Measurements from ENCODE around the gene PIAS2. TPM values are rescaled to one million over a fixed set of nuclear protein-coding genes. Genes with fewer than 3 reads are reported as not detected.

Gene PIAS2
- total RNA-seq, 1 donor from 2014 or later: 42.2 TPM

DNA sequence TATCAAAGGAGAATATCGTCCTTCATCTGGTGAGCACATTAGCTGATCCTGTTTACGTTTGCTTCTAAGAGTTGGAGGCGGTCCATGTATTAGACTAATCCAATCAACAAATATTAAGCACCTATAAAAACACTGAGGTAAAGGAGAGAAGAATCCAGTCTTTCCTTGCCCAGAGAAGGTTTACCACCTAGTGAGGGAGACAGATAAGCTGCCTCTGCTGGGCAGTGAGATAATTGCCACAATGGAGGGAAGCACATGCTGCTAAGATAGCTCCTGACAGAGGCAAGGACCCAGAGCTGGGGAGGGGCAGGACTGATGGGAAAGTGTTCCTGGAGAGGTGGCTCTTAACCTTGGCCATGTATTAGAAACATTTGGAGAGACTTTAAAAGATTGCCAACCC is 123.7 kb downstream of the PIAS2 start:
- Mint-ChIP-seq H3K27ac (ENCODE audit: unreplicated experiment) (no peak overlapping the region), H3K27me3 (ENCODE audit: low read depth) (no peaks in the 10 kb centered on the region), H3K9me3 (peaks cover 7% of the 10 kb centered on the region), H3K4me1 (no peaks in the 10 kb centered on the region), H3K4me3 (no peak overlapping the region), H3K36me3 (ENCODE audit: low read depth) (peaks cover 6% of the 10 kb centered on the region)
- TF ChIP-seq, protein P1, sequence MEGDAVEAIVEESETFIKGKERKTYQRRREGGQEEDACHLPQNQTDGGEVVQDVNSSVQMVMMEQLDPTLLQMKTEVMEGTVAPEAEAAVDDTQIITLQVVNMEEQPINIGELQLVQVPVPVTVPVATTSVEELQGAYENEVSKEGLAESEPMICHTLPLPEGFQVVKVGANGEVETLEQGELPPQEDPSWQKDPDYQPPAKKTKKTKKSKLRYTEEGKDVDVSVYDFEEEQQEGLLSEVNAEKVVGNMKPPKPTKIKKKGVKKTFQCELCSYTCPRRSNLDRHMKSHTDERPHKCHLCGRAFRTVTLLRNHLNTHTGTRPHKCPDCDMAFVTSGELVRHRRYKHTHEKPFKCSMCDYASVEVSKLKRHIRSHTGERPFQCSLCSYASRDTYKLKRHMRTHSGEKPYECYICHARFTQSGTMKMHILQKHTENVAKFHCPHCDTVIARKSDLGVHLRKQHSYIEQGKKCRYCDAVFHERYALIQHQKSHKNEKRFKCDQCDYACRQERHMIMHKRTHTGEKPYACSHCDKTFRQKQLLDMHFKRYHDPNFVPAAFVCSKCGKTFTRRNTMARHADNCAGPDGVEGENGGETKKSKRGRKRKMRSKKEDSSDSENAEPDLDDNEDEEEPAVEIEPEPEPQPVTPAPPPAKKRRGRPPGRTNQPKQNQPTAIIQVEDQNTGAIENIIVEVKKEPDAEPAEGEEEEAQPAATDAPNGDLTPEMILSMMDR (conservative IDR thresholded peaks at IDR 0.05): no peak
- no peak for DNase-seq (ENCODE audit: low read depth, low spot score)

DNA sequence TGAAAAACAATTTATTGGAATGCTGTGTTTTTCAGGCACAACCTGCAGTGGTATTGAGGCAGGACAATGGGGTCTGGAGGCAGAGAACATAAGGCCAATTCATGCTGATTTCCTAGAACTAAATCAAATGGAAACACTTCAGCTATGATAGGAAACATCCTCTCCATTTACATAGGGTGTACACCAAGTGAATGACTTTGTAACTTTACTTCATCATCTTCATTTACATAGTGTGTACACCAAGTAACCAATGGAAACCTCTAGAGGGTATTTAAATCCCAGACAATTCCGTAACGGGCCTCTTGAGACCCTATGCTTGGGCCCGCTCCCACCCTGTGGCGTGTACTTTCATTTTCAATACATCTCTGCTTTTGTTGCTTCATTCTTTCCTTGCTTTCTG is 128.2 kb downstream of the PIAS2 start:
- TF ChIP-seq, protein P1 (conservative IDR thresholded peaks at IDR 0.05): no peak
- H3K27ac Mint-ChIP-seq (ENCODE audit: unreplicated experiment): no peak overlapping the region
- no peak for DNase-seq (ENCODE audit: low read depth, low spot score)
- H3K9me3 Mint-ChIP-seq: peaks cover 17% of the 10 kb centered on the region
- peaks cover 11% of the 10 kb centered on the region for H3K36me3 Mint-ChIP-seq (ENCODE audit: low read depth)
- no peak overlapping the region for H3K4me3 Mint-ChIP-seq
- H3K27me3 Mint-ChIP-seq (ENCODE audit: low read depth): no peaks in the 10 kb centered on the region
- H3K4me1 Mint-ChIP-seq: no peaks in the 10 kb centered on the region

DNA sequence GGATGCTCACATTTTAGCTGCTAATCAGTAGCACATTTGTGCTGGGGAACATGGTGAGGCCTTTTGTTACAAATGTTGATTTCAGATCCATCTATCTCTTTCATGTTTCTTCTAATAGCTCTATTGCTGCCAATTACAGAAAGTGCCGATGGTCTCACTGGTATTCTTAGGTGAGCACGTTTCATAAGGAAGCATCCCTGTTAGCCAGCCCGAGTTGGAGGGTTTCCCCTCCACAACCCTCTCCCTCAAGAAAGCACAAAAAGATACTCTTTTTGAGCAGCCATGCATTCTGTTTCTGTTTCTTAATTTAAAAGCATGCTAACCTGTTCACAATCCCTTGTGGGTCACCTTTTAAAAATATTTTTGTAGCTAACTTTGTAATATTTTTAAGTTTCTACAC is 129.6 kb downstream of the PIAS2 start:
- H3K27ac Mint-ChIP-seq (ENCODE audit: unreplicated experiment): no peak overlapping the region
- no peaks in the 10 kb centered on the region for H3K4me1 Mint-ChIP-seq
- peaks cover 18% of the 10 kb centered on the region for H3K9me3 Mint-ChIP-seq
- H3K36me3 Mint-ChIP-seq (ENCODE audit: low read depth): peaks cover 11% of the 10 kb centered on the region
- no peak for DNase-seq (ENCODE audit: low read depth, low spot score)
- no peak overlapping the region for H3K4me3 Mint-ChIP-seq
- TF ChIP-seq, protein P1 (conservative IDR thresholded peaks at IDR 0.05): no peak
- H3K27me3 Mint-ChIP-seq (ENCODE audit: low read depth): no peaks in the 10 kb centered on the region

DNA sequence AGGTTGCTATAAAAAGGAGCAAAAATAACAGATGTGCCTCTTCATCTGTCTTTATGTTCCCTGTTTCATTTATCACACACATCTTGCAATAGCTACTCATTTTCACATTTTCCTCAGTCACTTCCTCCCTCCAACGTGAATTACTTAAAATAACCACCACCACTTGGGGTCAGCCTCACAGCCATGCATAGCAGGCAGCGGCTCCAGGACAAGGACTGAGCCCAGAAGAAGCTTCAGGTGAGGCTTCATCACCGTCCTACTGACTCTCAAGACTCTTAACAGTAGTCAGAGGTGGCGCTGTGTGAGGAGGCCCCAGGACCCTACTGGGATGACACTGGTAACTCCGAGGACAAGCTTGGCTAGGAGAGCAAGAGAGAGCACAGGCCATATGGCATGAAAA is 144.9 kb downstream of the PIAS2 start:
- Mint-ChIP-seq H3K27ac (ENCODE audit: unreplicated experiment) (no peak overlapping the region), H3K9me3 (no peaks in the 10 kb centered on the region), H3K4me3 (no peak overlapping the region), H3K36me3 (ENCODE audit: low read depth) (no peaks in the 10 kb centered on the region), H3K27me3 (ENCODE audit: low read depth) (no peaks in the 10 kb centered on the region), H3K4me1 (no peaks in the 10 kb centered on the region)
- DNase-seq (ENCODE audit: low read depth, low spot score): no peak
- TF ChIP-seq, protein P1 (conservative IDR thresholded peaks at IDR 0.05): no peak

DNA sequence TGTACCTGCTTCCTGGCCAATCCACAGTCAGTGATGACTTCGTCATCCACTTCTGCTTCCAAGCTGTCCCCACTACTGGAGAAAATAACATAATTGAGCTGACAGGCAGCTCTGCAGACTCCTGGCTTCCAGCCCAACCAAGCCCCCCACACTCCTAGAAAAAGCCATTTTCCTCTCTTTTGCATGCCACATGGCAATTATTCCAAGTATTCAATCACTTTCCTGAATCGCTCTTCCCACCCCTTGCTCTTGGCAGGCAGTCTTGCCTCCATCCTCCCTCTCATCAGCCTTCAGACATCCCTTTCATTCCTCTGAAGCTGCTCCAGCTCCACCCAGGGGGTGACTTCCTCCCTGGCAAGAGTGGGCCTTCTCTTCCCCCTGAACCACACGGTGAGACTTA is 146.2 kb downstream of the PIAS2 start:
- no peaks in the 10 kb centered on the region for H3K36me3 Mint-ChIP-seq (ENCODE audit: low read depth)

More for the DNA sequence above, 146.2 kb downstream of the PIAS2 start:
- Mint-ChIP-seq H3K27ac (ENCODE audit: unreplicated experiment) (peak overlapping the region; percentile 9), H3K4me3 (no peak overlapping the region), H3K27me3 (ENCODE audit: low read depth) (no peaks in the 10 kb centered on the region), H3K9me3 (no peaks in the 10 kb centered on the region), H3K4me1 (no peaks in the 10 kb centered on the region)
- TF ChIP-seq, protein P1 (conservative IDR thresholded peaks at IDR 0.05): no peak
- DNase-seq (ENCODE audit: low read depth, low spot score): no peak
